ENCODE measurements around the gene CAPN12. TPM values are rescaled to one million over a fixed set of nuclear protein-coding genes. Genes with fewer than 3 reads are reported as not detected.
"Not testable (repeated sequence)": the region's sequence is repeated elsewhere in the genome, so short reads cannot be mapped to it uniquely, and the experiment has no call there.

CAPN12 gene
- polyA plus RNA-seq, 1 donor = 45.0 TPM

GRCh38 chr19:38754196-38754595, 9.9 kb upstream of the CAPN12 start:
- not testable (repeated sequence) for H3K9me3 ChIP-seq (ENCODE audit: control insufficient read depth, low read depth, low read length); H3K36me3 ChIP-seq (ENCODE audit: control insufficient read depth, insufficient read depth, low read length); H3K4me1 ChIP-seq (ENCODE audit: control insufficient read depth, insufficient read depth, low read length); H3K4me3 ChIP-seq (ENCODE audit: low read length); H3K27ac ChIP-seq (ENCODE audit: low read length); H3K27me3 ChIP-seq (ENCODE audit: control insufficient read depth, insufficient read depth, low read length); DNase-seq
- no CpG with 5 or more reads among the region's 2 CpGs for WGBS (ENCODE audit: insufficient coverage, low lambda C conversion rate)

DNA sequence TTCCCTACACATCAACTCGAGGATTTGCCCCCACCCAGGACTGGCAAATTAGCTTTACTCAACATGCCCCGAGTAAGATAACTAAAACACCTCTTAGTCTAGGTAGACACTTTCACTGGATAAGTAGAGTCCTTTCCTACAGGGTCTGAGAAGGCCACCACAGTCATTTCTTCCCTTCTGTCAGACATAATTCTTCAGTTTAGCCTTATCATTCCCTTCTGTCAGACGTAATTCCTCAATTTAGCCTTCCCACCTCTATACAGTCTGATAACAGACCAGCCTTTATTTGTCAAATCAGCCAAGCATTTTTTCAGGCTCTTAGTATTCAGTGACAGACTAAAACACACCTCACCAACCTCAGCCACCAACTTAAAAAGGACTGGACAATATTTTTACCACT, 9.5 kb upstream of the CAPN12 start:
- not testable (repeated sequence) for DNase-seq; H3K36me3 ChIP-seq (ENCODE audit: control insufficient read depth, insufficient read depth, low read length); H3K4me1 ChIP-seq (ENCODE audit: control insufficient read depth, insufficient read depth, low read length); H3K27me3 ChIP-seq (ENCODE audit: control insufficient read depth, insufficient read depth, low read length); H3K9me3 ChIP-seq (ENCODE audit: control insufficient read depth, low read depth, low read length); H3K4me3 ChIP-seq (ENCODE audit: low read length); H3K27ac ChIP-seq (ENCODE audit: low read length)
- 36% methylated on average over 1 of the region's 3 CpGs for WGBS (ENCODE audit: insufficient coverage, low lambda C conversion rate)

- Histone ChIP-seq H3K9me3 (ENCODE audit: control insufficient read depth, low read depth, low read length) (no peaks in the 10 kb centered on the region), H3K4me1 (ENCODE audit: control insufficient read depth, insufficient read depth, low read length) (no peaks in the 10 kb centered on the region), H3K27ac (ENCODE audit: low read length) (no peak overlapping the region), H3K36me3 (ENCODE audit: control insufficient read depth, insufficient read depth, low read length) (no peaks in the 10 kb centered on the region), H3K4me3 (ENCODE audit: low read length) (no peak overlapping the region), H3K27me3 (ENCODE audit: control insufficient read depth, insufficient read depth, low read length) (no peaks in the 10 kb centered on the region)
- no peak for DNase-seq
- no CpG with 5 or more reads among the region's 7 CpGs for WGBS (ENCODE audit: insufficient coverage, low lambda C conversion rate)
Observed at GRCh38 chr19:38745316-38745715, 1.0 kb upstream of the CAPN12 start.

GRCh38 chr19:38744874-38745273, 600 bp upstream of the CAPN12 start:
- Histone ChIP-seq H3K9me3 (ENCODE audit: control insufficient read depth, low read depth, low read length) (no peaks in the 10 kb centered on the region), H3K4me1 (ENCODE audit: control insufficient read depth, insufficient read depth, low read length) (no peaks in the 10 kb centered on the region), H3K27me3 (ENCODE audit: control insufficient read depth, insufficient read depth, low read length) (no peaks in the 10 kb centered on the region), H3K4me3 (ENCODE audit: low read length) (no peak overlapping the region), H3K27ac (ENCODE audit: low read length) (no peak overlapping the region), H3K36me3 (ENCODE audit: control insufficient read depth, insufficient read depth, low read length) (no peaks in the 10 kb centered on the region)
- no peak for DNase-seq
- no CpG with 5 or more reads among the region's 6 CpGs for WGBS (ENCODE audit: insufficient coverage, low lambda C conversion rate)

GRCh38 chr19:38743394-38744297, 628 bp downstream of the CAPN12 start:
- no peaks in the 10 kb centered on the region for H3K4me1 ChIP-seq (ENCODE audit: control insufficient read depth, insufficient read depth, low read length)
- no peaks in the 10 kb centered on the region for H3K9me3 ChIP-seq (ENCODE audit: control insufficient read depth, low read depth, low read length)
- H3K27ac ChIP-seq (ENCODE audit: low read length) = no peak overlapping the region
- H3K4me3 ChIP-seq (ENCODE audit: low read length) = no peak overlapping the region
- H3K36me3 ChIP-seq (ENCODE audit: control insufficient read depth, insufficient read depth, low read length) = no peaks in the 10 kb centered on the region
- no peak for DNase-seq
- WGBS (ENCODE audit: insufficient coverage, low lambda C conversion rate) = no CpG with 5 or more reads among the region's 20 CpGs
- no peaks in the 10 kb centered on the region for H3K27me3 ChIP-seq (ENCODE audit: control insufficient read depth, insufficient read depth, low read length)

- Histone ChIP-seq H3K27ac (ENCODE audit: low read length) (no peak overlapping the region), H3K4me3 (ENCODE audit: low read length) (no peak overlapping the region), H3K4me1 (ENCODE audit: control insufficient read depth, insufficient read depth, low read length) (no peaks in the 10 kb centered on the region), H3K27me3 (ENCODE audit: control insufficient read depth, insufficient read depth, low read length) (no peaks in the 10 kb centered on the region), H3K9me3 (ENCODE audit: control insufficient read depth, low read depth, low read length) (no peaks in the 10 kb centered on the region), H3K36me3 (ENCODE audit: control insufficient read depth, insufficient read depth, low read length) (no peaks in the 10 kb centered on the region)
- DNase-seq = no peak
- WGBS (ENCODE audit: insufficient coverage, low lambda C conversion rate) = no CpG with 5 or more reads among the region's 6 CpGs
Observed at GRCh38 chr19:38742906-38743305, 1.4 kb downstream of the CAPN12 start.

DNA sequence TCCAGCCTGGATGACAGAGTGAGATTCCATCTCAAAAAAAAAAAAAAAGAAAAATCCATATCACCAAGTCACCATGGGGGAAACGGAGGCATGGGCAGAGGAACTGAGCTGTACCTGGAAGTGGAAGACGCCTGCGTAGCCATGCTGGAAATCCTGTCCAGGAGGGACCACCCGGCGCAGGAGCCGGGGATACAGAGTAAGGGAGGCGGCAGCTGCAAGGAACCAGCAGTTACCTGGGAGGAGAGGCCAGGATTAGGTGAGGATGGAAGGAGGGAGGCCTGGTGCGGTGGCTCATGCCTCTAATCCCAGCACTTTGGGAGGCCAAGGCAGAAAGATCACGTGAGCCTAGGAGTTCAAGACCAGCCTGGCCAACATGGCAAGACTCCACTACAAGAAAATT, 2.0 kb downstream of the CAPN12 start:
- Histone ChIP-seq H3K4me1 (ENCODE audit: control insufficient read depth, insufficient read depth, low read length) (peaks cover 5% of the 10 kb centered on the region), H3K27ac (ENCODE audit: low read length) (no peak overlapping the region), H3K4me3 (ENCODE audit: low read length) (no peak overlapping the region), H3K9me3 (ENCODE audit: control insufficient read depth, low read depth, low read length) (peaks cover 2% of the 10 kb centered on the region), H3K27me3 (ENCODE audit: control insufficient read depth, insufficient read depth, low read length) (no peaks in the 10 kb centered on the region), H3K36me3 (ENCODE audit: control insufficient read depth, insufficient read depth, low read length) (no peaks in the 10 kb centered on the region)
- no CpG with 5 or more reads among the region's 9 CpGs for WGBS (ENCODE audit: insufficient coverage, low lambda C conversion rate)
- DNase-seq = no peak

DNA sequence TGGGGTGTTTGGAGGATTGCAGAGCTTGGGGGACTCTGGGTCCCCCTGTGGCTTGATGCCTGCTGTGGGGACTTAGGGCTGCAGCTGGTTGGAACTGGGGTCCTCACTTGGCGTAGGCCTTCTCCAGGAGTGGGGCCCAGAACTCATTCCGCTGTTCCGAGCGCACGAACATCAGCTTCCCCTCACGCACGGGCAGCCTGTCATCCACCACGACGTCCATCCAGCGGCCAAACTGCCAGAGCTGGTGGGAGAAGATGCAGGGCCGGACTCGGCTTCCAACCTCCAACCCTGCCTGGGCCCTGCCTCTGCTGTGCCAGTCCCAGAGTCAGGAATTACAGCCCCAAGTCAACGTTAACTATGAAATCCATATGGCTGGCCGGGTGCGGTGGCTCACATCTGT, 2.6 kb downstream of the CAPN12 start:
- H3K4me1 ChIP-seq (ENCODE audit: control insufficient read depth, insufficient read depth, low read length) = peaks cover 8% of the 10 kb centered on the region
- H3K27me3 ChIP-seq (ENCODE audit: control insufficient read depth, insufficient read depth, low read length) = no peaks in the 10 kb centered on the region
- peaks cover 6% of the 10 kb centered on the region for H3K9me3 ChIP-seq (ENCODE audit: control insufficient read depth, low read depth, low read length)
- DNase-seq = no peak
- no CpG with 5 or more reads among the region's 15 CpGs for WGBS (ENCODE audit: insufficient coverage, low lambda C conversion rate)
- H3K4me3 ChIP-seq (ENCODE audit: low read length) = no peak overlapping the region
- H3K27ac ChIP-seq (ENCODE audit: low read length) = no peak overlapping the region
- no peaks in the 10 kb centered on the region for H3K36me3 ChIP-seq (ENCODE audit: control insufficient read depth, insufficient read depth, low read length)

- no peak for DNase-seq
- Histone ChIP-seq H3K27ac (ENCODE audit: low read length) (no peak overlapping the region), H3K36me3 (ENCODE audit: control insufficient read depth, insufficient read depth, low read length) (no peaks in the 10 kb centered on the region), H3K9me3 (ENCODE audit: control insufficient read depth, low read depth, low read length) (peaks cover 6% of the 10 kb centered on the region), H3K4me3 (ENCODE audit: low read length) (no peak overlapping the region), H3K27me3 (ENCODE audit: control insufficient read depth, insufficient read depth, low read length) (no peaks in the 10 kb centered on the region), H3K4me1 (ENCODE audit: control insufficient read depth, insufficient read depth, low read length) (peaks cover 8% of the 10 kb centered on the region)
- no CpG with 5 or more reads among the region's 2 CpGs for WGBS (ENCODE audit: insufficient coverage, low lambda C conversion rate)
Observed at GRCh38 chr19:38740932-38741331, 3.3 kb downstream of the CAPN12 start.

DNA sequence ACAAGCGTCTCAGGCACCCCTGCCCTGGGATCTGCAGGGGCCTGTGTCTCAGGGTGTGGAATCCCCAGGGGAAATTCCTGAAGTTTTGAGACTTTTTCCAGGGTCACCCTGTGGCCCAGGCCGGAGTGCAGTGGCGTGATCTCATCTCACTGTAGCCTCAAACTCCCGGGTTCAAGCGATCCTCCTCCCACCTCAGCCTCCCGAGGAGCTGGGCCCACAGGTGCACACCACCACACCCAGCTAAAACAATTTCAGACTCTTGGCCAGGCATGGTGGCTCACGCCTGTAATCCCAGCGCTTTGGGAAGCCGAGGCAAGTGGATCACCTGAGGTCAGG, 4.0 kb downstream of the CAPN12 start:
- Histone ChIP-seq H3K4me3 (ENCODE audit: low read length) (no peak overlapping the region), H3K27ac (ENCODE audit: low read length) (no peak overlapping the region), H3K4me1 (ENCODE audit: control insufficient read depth, insufficient read depth, low read length) (peaks cover 8% of the 10 kb centered on the region), H3K27me3 (ENCODE audit: control insufficient read depth, insufficient read depth, low read length) (no peaks in the 10 kb centered on the region), H3K36me3 (ENCODE audit: control insufficient read depth, insufficient read depth, low read length) (no peaks in the 10 kb centered on the region), H3K9me3 (ENCODE audit: control insufficient read depth, low read depth, low read length) (peaks cover 6% of the 10 kb centered on the region)
- no peak for DNase-seq
- no CpG with 5 or more reads among the region's 9 CpGs for WGBS (ENCODE audit: insufficient coverage, low lambda C conversion rate)

Measured in large intestine (tissue), 3 donors.